ENCODE measurements around the gene MPND. TPM values are rescaled to one million over a fixed set of nuclear protein-coding genes. Genes with fewer than 3 reads are reported as not detected.

The MPND gene
- total RNA-seq, 1 experiment from 2014 or later: 22.6 TPM

- ChIA-PET POLR2A (ENCODE audit: low non-redundant PET) (no interaction called here), CTCF (no interaction called here)
- TF ChIP-seq, protein P1, sequence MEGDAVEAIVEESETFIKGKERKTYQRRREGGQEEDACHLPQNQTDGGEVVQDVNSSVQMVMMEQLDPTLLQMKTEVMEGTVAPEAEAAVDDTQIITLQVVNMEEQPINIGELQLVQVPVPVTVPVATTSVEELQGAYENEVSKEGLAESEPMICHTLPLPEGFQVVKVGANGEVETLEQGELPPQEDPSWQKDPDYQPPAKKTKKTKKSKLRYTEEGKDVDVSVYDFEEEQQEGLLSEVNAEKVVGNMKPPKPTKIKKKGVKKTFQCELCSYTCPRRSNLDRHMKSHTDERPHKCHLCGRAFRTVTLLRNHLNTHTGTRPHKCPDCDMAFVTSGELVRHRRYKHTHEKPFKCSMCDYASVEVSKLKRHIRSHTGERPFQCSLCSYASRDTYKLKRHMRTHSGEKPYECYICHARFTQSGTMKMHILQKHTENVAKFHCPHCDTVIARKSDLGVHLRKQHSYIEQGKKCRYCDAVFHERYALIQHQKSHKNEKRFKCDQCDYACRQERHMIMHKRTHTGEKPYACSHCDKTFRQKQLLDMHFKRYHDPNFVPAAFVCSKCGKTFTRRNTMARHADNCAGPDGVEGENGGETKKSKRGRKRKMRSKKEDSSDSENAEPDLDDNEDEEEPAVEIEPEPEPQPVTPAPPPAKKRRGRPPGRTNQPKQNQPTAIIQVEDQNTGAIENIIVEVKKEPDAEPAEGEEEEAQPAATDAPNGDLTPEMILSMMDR (conservative IDR thresholded peaks at IDR 0.05; ENCODE audit: low read depth, low read length): no peak
- TF ChIP-seq EZH2 (IDR thresholded peaks at IDR 0.05; ENCODE audit: borderline replicate concordance, low read depth, low read length, poor library complexity, severe bottlenecking): no peak
- no peak overlapping the region for H3K4me3 ChIP-seq (ENCODE audit: low read depth, low read length, poor library complexity, severe bottlenecking)
- H3K36me3 ChIP-seq (ENCODE audit: insufficient read depth, low read length, poor library complexity, severe bottlenecking): no peaks in the 10 kb centered on the region
- no peak overlapping the region for H3K27ac ChIP-seq (ENCODE audit: low read depth, low read length, poor library complexity, severe bottlenecking)
- intact Hi-C loops (cut with micrococcal nuclease; ENCODE audit: unreplicated experiment): no loop called here
- DNase-seq (ENCODE audit: low spot score): no peak
- H3K4me1 ChIP-seq (ENCODE audit: insufficient read depth, low read length, poor library complexity, severe bottlenecking): no peaks in the 10 kb centered on the region
- no peaks in the 10 kb centered on the region for H3K9me3 ChIP-seq (ENCODE audit: low read depth, low read length, poor library complexity, severe bottlenecking)
- BruUV-seq (replicated peaks): no TSS peak
- no peaks in the 10 kb centered on the region for H3K27me3 ChIP-seq (replicated peaks; ENCODE audit: insufficient read depth, low read depth, low read length, poor library complexity)
Observed at GRCh38 chr19:4350111-4350510, 6.7 kb downstream of the MPND start.

- ChIA-PET CTCF (no interaction called here), POLR2A (ENCODE audit: low non-redundant PET) (no interaction called here)
- Histone ChIP-seq H3K9me3 (ENCODE audit: low read depth, low read length, poor library complexity, severe bottlenecking) (no peaks in the 10 kb centered on the region), H3K27ac (ENCODE audit: low read depth, low read length, poor library complexity, severe bottlenecking) (no peak overlapping the region), H3K36me3 (ENCODE audit: insufficient read depth, low read length, poor library complexity, severe bottlenecking) (no peaks in the 10 kb centered on the region), H3K4me3 (ENCODE audit: low read depth, low read length, poor library complexity, severe bottlenecking) (no peak overlapping the region), H3K27me3 (replicated peaks; ENCODE audit: insufficient read depth, low read depth, low read length, poor library complexity) (no peaks in the 10 kb centered on the region), H3K4me1 (ENCODE audit: insufficient read depth, low read length, poor library complexity, severe bottlenecking) (no peaks in the 10 kb centered on the region)
- DNase-seq (ENCODE audit: low spot score): no peak
- intact Hi-C loops (cut with micrococcal nuclease; ENCODE audit: unreplicated experiment): no loop called here
- no TSS peak for BruUV-seq (replicated peaks)
- TF ChIP-seq EZH2 (IDR thresholded peaks at IDR 0.05; ENCODE audit: borderline replicate concordance, low read depth, low read length, poor library complexity, severe bottlenecking): no peak
- TF ChIP-seq, protein P1 (conservative IDR thresholded peaks at IDR 0.05; ENCODE audit: low read depth, low read length): no peak
Observed at GRCh38 chr19:4350726-4351125, 7.4 kb downstream of the MPND start.

GRCh38 chr19:4352701-4353121, 9.3 kb downstream of the MPND start:
- peak; percentile 76 for DNase-seq (ENCODE audit: low spot score)
- intact Hi-C loops (cut with micrococcal nuclease; ENCODE audit: unreplicated experiment): loop anchor here (1.0 kb wide), 1 partner anchor 85 kb away; no protein-coding TSS in a partner anchor
- no TSS peak for BruUV-seq (replicated peaks)
- Histone ChIP-seq H3K4me3 (ENCODE audit: low read depth, low read length, poor library complexity, severe bottlenecking) (no peak overlapping the region), H3K27me3 (replicated peaks; ENCODE audit: insufficient read depth, low read depth, low read length, poor library complexity) (no peaks in the 10 kb centered on the region), H3K4me1 (ENCODE audit: insufficient read depth, low read length, poor library complexity, severe bottlenecking) (no peaks in the 10 kb centered on the region), H3K36me3 (ENCODE audit: insufficient read depth, low read length, poor library complexity, severe bottlenecking) (peaks cover 6% of the 10 kb centered on the region), H3K27ac (ENCODE audit: low read depth, low read length, poor library complexity, severe bottlenecking) (no peak overlapping the region), H3K9me3 (ENCODE audit: low read depth, low read length, poor library complexity, severe bottlenecking) (no peaks in the 10 kb centered on the region)
- no peak for TF ChIP-seq EZH2 (IDR thresholded peaks at IDR 0.05; ENCODE audit: borderline replicate concordance, low read depth, low read length, poor library complexity, severe bottlenecking)
- TF ChIP-seq, protein P1 (conservative IDR thresholded peaks at IDR 0.05; ENCODE audit: low read depth, low read length): peak; percentile 83
- ChIA-PET POLR2A (ENCODE audit: low non-redundant PET) (no interaction called here), CTCF (interaction anchor here (0.5 to 1.7 kb wide), 19 partner anchors 9 to 1670 kb away, joined by 3 to 21 read pairs (median 5); partner anchors contain the start of genes MPND and YJU2)

Data from A673 (cell line).